ENCODE data around the gene EN2. TPM values are rescaled to one million over a fixed set of nuclear protein-coding genes. Genes with fewer than 3 reads are reported as not detected.
A peak's percentile ranks its signal among the peaks of the same experiment; 100 is the strongest.

The EN2 gene
- total and polyA plus RNA-seq, 2 of the 13 experiments (the other 11 are each of a cell fraction or from before 2014, with no cell fraction given), result not detected

GRCh38 chr7:155454183-155455112 lies 3.5 kb upstream of the EN2 start:
- no peak for DNase-seq (ENCODE audit: low spot score)
- intact Hi-C loops (cut with micrococcal nuclease; ENCODE audit: unreplicated experiment), result no loop called here
- Histone ChIP-seq H3K27me3 (ENCODE audit: control insufficient read depth in 1 of 2, insufficient read depth in 2 of 2, low read length in 2 of 2) (peaks cover 8 to 77% of the 10 kb centered on the region in 2 experiments), H3K27ac (ENCODE audit: extremely low read length, insufficient read depth, low read length) (no peak overlapping the region), H3K79me2 (ENCODE audit: insufficient read depth, low read length) (no peaks in the 10 kb centered on the region), H3K4me1 (ENCODE audit: insufficient read depth, low read length) (no peaks in the 10 kb centered on the region), H2AFZ (ENCODE audit: low read length) (no peak overlapping the region), H3K9me3 (ENCODE audit: low read length) (no peaks in the 10 kb centered on the region), H4K20me1 (ENCODE audit: insufficient read depth, low read length) (no peaks in the 10 kb centered on the region), H3K4me3 (replicated peaks in 1 of 3; ENCODE audit: insufficient read depth in 1 of 3, low read depth in 2 of 3, low read length in 3 of 3) (no peak overlapping the region), H3K36me3 (replicated peaks in 1 of 2; ENCODE audit: control insufficient read depth in 1 of 2, insufficient read depth in 2 of 2, low read length in 2 of 2) (no peaks in the 10 kb centered on the region), H3K9ac (ENCODE audit: insufficient read depth, low read depth, low read length) (no peak overlapping the region), H3K4me2 (ENCODE audit: low read depth, low read length) (no peak overlapping the region)
- no peak for ATAC-seq
- 20% methylated on average over 15 of the region's 82 CpGs for WGBS (ENCODE audit: low lambda C conversion rate)
- no TSS peak for BruUV-seq (replicated peaks)
- POLR2A ChIA-PET, result no interaction called here
- CTCF ChIA-PET (ENCODE audit: low intra/inter-chr PET ratio, low total read pairs), result no interaction called here
- in situ Hi-C loops (cut with HindIII; ENCODE audit: extremely low pct_ligation_motif_present, low pct_unique_long_range_greater_than_20kb), result no loop called here
- TF ChIP-seq EZH2 (conservative IDR thresholded peaks at IDR 0.05; ENCODE audit: low read depth, low read length), result peak; percentile 56; the same call in 1 of the 2 replicates
- TF ChIP-seq, protein P1, sequence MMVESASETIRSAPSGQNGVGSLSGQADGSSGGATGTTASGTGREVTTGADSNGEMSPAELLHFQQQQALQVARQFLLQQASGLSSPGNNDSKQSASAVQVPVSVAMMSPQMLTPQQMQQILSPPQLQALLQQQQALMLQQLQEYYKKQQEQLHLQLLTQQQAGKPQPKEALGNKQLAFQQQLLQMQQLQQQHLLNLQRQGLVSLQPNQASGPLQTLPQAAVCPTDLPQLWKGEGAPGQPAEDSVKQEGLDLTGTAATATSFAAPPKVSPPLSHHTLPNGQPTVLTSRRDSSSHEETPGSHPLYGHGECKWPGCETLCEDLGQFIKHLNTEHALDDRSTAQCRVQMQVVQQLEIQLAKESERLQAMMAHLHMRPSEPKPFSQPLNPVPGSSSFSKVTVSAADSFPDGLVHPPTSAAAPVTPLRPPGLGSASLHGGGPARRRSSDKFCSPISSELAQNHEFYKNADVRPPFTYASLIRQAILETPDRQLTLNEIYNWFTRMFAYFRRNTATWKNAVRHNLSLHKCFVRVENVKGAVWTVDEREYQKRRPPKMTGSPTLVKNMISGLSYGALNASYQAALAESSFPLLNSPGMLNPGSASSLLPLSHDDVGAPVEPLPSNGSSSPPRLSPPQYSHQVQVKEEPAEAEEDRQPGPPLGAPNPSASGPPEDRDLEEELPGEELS (CRISPR knock-in tag; IDR thresholded peaks at IDR 0.05), result no peak
- no peak for FAIRE-seq

DNA sequence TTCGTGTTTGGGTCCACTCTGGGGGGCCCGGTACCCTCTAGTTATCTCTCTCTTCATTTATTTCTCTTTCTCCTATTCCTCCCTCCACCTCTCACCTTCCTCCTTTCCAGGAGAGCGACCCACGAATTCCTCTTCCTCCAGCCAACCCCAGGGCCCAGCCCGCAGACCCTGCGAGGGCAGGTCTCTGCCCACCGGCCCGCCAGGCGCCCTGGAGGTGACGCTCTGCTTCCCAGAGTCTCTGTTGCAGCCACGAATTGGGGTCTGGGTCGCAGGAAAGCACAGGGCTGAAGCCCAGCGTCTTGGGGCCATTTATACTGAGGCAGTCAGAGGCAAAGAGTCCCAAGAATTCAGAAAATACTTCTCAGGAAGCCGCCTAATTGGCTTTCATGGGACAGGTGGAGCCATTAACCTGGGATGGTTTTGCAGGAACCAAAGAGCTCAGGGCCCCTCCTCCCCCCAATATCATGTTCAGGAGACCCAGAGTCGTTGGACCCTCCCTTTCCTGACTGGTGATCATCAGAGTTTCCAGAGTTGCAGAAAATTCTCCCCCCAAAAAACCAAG lies 2.7 kb upstream of the EN2 start:
- H3K36me3 ChIP-seq (replicated peaks in 1 of 2; ENCODE audit: control insufficient read depth in 1 of 2, insufficient read depth in 2 of 2, low read length in 2 of 2), result no peaks in the 10 kb centered on the region
- ATAC-seq, result no peak
- no TSS peak for BruUV-seq (replicated peaks)
- no peaks in the 10 kb centered on the region for H3K79me2 ChIP-seq (ENCODE audit: insufficient read depth, low read length)
- H3K27me3 ChIP-seq (ENCODE audit: control insufficient read depth in 1 of 2, insufficient read depth in 2 of 2, low read length in 2 of 2), result peaks cover 8 to 78% of the 10 kb centered on the region in 2 experiments
- H3K9me3 ChIP-seq (ENCODE audit: low read length), result no peaks in the 10 kb centered on the region
- H4K20me1 ChIP-seq (ENCODE audit: insufficient read depth, low read length), result no peaks in the 10 kb centered on the region
- no peak overlapping the region for H3K4me3 ChIP-seq (replicated peaks in 1 of 3; ENCODE audit: insufficient read depth in 1 of 3, low read depth in 2 of 3, low read length in 3 of 3)
- 4% methylated on average over 15 of the region's 15 CpGs for WGBS (ENCODE audit: low lambda C conversion rate)
- FAIRE-seq, result no peak
- H2AFZ ChIP-seq (ENCODE audit: low read length), result no peak overlapping the region
- H3K9ac ChIP-seq (ENCODE audit: insufficient read depth, low read depth, low read length), result no peak overlapping the region
- no peak for DNase-seq (ENCODE audit: low spot score)
- no peak overlapping the region for H3K4me2 ChIP-seq (ENCODE audit: low read depth, low read length)
- no peaks in the 10 kb centered on the region for H3K4me1 ChIP-seq (ENCODE audit: insufficient read depth, low read length)
- TF ChIP-seq YEATS2 (CRISPR knock-in tag; IDR thresholded peaks at IDR 0.05; ENCODE audit: borderline replicate concordance) (no peak), EZH2 (conservative IDR thresholded peaks at IDR 0.05; ENCODE audit: low read depth, low read length) (0 out of 2 replicates have a peak, but pooled peaks have one; percentile 11)
- H3K27ac ChIP-seq (ENCODE audit: extremely low read length, insufficient read depth, low read length), result no peak overlapping the region
- intact Hi-C loops (cut with micrococcal nuclease; ENCODE audit: unreplicated experiment) (no loop called here), in situ Hi-C loops (cut with HindIII; ENCODE audit: extremely low pct_ligation_motif_present, low pct_unique_long_range_greater_than_20kb) (no loop called here)
- POLR2A ChIA-PET, result no interaction called here
- CTCF ChIA-PET (ENCODE audit: low intra/inter-chr PET ratio, low total read pairs), result no interaction called here

Data from HepG2 (cell line).